ENCODE data around the gene CRYZL1.

The CRYZL1 gene

DNA sequence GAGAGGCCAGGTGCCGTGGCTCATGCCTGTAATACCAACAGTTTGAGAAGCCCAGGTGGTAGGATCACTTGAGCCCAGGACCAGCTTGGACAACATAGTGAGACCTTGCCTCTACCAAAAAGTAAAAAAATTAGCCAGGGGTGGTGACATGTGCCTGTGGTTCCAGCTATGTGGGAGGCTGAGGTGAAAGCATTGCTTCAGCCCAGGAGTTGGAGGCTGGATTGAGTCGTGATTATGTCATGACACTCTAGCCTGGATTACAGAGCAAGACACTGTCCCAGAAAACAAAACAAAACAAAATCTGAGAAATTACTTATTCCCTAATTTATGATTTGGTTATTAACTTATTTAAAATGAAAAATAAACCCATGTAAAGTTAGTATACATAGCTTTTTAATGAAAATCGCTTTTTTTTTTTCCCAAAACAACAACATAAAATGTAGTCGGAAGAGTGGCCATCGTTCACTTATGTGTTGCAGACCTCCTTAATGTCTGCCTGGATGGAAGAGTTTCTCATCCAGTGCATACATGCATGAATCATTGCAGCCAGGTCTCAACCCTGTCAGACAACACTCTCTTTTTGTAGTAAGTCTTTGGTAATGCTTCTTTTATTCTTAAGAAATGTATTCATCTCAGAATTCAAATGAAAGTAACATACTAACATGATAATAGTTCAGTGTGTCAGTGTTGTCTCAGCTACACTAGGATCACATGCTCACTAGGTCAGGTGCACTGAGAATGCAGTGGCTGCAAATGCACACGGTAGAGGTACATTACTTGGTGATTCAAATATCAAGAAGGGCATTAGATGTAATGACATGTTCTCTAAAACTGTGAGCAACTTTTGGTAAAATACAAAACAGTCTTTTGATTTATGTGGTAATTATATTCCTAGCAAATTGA lies 28.8 kb upstream of the CRYZL1 start:
- Mint-ChIP-seq H3K4me3 (no peak overlapping the region), H3K27ac (no peak overlapping the region), H3K27me3 (ENCODE audit: low read depth) (no peaks in the 10 kb centered on the region), H3K36me3 (ENCODE audit: low read depth) (no peaks in the 10 kb centered on the region), H3K4me1 (ENCODE audit: low read depth) (no peaks in the 10 kb centered on the region), H3K9me3 (no peaks in the 10 kb centered on the region)

DNA sequence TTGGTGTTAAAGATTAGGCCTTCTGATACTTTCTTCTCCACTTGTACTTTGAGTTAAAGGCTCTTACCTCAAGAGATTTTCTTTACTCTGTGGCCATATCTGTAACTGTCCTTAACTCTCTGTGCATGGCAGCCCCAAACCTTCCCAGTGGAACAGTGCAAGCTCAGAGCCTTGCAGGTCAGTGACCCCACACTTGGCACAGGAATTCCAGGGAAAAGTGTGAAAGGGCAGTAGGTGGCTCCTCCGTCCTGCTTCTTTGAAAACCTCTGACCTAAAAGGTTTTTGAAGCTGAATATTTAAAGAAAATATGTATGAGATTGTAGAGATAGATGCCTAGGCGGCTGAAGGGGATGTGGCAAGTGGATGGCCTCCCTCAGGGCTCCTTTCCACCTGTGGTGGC lies 27.1 kb upstream of the CRYZL1 start:
- no peak overlapping the region for H3K4me3 Mint-ChIP-seq
- H3K27ac Mint-ChIP-seq, result no peak overlapping the region
- no peaks in the 10 kb centered on the region for H3K27me3 Mint-ChIP-seq (ENCODE audit: low read depth)
- no peaks in the 10 kb centered on the region for H3K9me3 Mint-ChIP-seq
- H3K4me1 Mint-ChIP-seq (ENCODE audit: low read depth), result no peaks in the 10 kb centered on the region
- H3K36me3 Mint-ChIP-seq (ENCODE audit: low read depth), result no peaks in the 10 kb centered on the region

DNA sequence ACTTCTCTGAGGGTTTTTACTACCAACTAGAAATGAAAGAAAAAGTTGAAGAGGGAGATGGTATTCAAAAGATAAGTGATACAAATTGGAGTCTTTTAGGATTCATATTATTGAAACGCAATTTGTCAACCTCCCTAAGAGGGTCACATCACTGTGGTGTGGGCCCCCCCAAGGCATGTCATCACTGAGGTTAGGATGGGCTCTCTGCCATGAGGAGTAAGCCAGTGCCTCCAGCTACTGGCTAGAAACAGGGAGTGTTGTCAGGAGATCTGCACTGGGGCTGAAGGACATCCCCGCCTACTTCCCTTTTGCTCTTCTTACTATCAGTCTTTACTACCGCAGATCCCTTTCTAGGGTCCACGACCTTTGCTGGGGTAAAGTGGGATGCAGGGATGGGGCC lies 26.6 kb upstream of the CRYZL1 start:
- Mint-ChIP-seq H3K9me3 (no peaks in the 10 kb centered on the region), H3K36me3 (ENCODE audit: low read depth) (no peaks in the 10 kb centered on the region)

DNA sequence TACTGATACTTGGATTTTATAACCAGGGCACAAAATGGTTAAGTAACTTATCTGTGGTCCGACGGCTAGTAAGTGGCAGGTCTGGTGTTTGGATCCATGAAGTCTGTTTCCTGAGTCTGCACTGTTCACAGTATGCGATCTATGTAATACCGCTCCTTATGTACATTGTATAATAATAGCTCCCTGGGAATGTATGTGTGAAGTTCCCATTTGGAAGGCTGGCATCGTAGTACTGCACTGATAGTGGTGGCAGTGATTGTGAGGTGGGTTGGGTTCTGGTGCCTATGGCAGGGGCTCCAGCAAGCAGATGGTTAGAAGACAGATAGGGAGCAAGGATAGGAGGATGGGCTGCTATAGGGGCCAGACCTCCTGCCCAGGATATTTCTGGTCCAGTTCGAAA lies 26.1 kb upstream of the CRYZL1 start:
- Mint-ChIP-seq H3K4me1 (ENCODE audit: low read depth) (no peaks in the 10 kb centered on the region), H3K4me3 (no peak overlapping the region), H3K27ac (no peak overlapping the region), H3K27me3 (ENCODE audit: low read depth) (no peaks in the 10 kb centered on the region), H3K36me3 (ENCODE audit: low read depth) (no peaks in the 10 kb centered on the region), H3K9me3 (no peaks in the 10 kb centered on the region)

More for the DNA sequence above, 26.6 kb upstream of the CRYZL1 start:
- Mint-ChIP-seq H3K4me3 (no peak overlapping the region), H3K27ac (no peak overlapping the region), H3K27me3 (ENCODE audit: low read depth) (no peaks in the 10 kb centered on the region), H3K4me1 (ENCODE audit: low read depth) (no peaks in the 10 kb centered on the region)

DNA sequence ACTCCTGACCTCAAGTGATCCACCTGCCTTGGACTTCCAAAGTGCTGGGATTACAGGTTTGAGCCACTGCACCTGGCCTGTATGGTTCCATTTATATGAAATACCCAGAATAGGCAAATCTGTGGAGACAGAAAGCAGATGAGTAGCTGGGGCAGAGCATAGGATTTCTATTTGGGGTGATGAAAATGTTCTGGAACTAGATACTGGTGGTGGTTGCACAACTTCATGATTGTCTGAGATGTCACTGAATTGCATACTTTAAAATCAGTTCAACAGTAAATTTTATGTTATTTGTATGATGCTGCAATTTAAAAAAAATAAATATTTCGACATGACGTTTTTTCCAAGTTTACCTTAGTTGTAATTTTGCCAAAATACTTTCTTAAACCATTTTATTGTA lies 24.6 kb upstream of the CRYZL1 start:
- Mint-ChIP-seq H3K27me3 (ENCODE audit: low read depth) (peaks cover under 1% of the 10 kb centered on the region), H3K36me3 (ENCODE audit: low read depth) (no peaks in the 10 kb centered on the region), H3K27ac (no peak overlapping the region), H3K4me3 (no peak overlapping the region), H3K4me1 (ENCODE audit: low read depth) (no peaks in the 10 kb centered on the region), H3K9me3 (no peaks in the 10 kb centered on the region)

DNA sequence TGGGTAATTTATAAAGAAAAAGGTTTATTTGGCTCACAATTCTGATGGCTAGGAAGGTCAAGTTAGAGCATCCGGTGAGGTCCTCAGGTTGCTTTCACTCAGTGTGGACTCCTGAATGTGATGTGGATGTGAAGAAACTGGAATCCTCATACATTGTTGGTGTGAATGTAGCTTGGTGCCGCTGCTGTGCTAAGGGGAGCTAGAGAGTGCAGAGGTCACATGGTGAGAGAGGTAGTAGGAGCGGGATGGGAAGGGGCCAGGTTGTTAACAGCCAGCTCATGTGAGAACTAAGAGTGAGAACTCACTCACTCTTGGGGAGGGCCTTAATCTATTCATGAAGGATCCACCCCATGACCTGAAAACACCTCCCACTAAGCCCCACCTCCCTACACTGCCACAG lies 22.6 kb upstream of the CRYZL1 start:
- Mint-ChIP-seq H3K36me3 (ENCODE audit: low read depth) (no peaks in the 10 kb centered on the region), H3K27ac (no peak overlapping the region), H3K27me3 (ENCODE audit: low read depth) (peaks cover 6% of the 10 kb centered on the region)

DNA sequence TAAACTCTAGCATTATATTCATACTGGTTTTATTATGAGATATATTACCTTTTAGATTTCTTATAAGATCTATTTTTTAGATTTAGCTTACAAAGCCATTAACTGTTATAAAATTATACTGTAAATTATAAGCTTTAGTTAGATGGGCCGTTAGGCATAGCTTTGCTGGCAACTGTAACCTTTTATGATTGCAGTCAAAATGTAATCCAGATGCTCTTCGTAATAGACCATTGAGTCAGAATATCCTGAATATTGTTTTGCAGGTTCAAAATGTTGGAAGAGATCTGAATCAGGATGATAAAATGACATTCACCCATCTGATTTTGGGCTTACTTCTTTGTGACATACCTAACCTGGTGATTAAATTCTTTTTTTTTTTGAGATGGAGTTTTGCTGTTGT lies 21.7 kb upstream of the CRYZL1 start:
- Mint-ChIP-seq H3K27ac (no peak overlapping the region), H3K36me3 (ENCODE audit: low read depth) (no peaks in the 10 kb centered on the region), H3K9me3 (no peaks in the 10 kb centered on the region), H3K27me3 (ENCODE audit: low read depth) (peaks cover 10% of the 10 kb centered on the region), H3K4me1 (ENCODE audit: low read depth) (no peaks in the 10 kb centered on the region), H3K4me3 (no peak overlapping the region)

More for the DNA sequence above, 22.6 kb upstream of the CRYZL1 start:
- Mint-ChIP-seq H3K4me3 (no peak overlapping the region), H3K4me1 (ENCODE audit: low read depth) (no peaks in the 10 kb centered on the region), H3K9me3 (no peaks in the 10 kb centered on the region)

DNA sequence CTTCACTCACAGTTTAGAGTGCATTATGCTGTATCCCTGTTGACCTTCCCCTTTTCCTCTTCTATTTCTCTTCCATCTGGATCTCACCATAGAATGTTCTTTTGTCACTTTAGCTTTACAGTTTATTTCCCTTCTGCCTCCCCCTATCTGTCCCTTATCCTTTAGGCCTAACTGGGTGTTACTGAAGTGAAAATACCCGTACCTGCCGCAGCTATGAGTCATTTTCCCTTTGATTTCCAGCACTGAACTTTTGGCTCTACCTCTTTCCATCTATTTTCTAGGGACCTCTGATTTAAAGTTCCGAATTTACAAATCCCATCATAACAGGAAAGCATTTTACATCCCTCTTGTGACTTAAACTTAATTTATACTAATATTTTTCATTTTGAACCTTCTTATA lies 20.5 kb upstream of the CRYZL1 start:
- H3K4me1 Mint-ChIP-seq (ENCODE audit: low read depth), result no peaks in the 10 kb centered on the region
- no peak overlapping the region for H3K4me3 Mint-ChIP-seq
- peaks cover 10% of the 10 kb centered on the region for H3K27me3 Mint-ChIP-seq (ENCODE audit: low read depth)
- H3K27ac Mint-ChIP-seq, result no peak overlapping the region
- no peaks in the 10 kb centered on the region for H3K9me3 Mint-ChIP-seq
- no peaks in the 10 kb centered on the region for H3K36me3 Mint-ChIP-seq (ENCODE audit: low read depth)

DNA sequence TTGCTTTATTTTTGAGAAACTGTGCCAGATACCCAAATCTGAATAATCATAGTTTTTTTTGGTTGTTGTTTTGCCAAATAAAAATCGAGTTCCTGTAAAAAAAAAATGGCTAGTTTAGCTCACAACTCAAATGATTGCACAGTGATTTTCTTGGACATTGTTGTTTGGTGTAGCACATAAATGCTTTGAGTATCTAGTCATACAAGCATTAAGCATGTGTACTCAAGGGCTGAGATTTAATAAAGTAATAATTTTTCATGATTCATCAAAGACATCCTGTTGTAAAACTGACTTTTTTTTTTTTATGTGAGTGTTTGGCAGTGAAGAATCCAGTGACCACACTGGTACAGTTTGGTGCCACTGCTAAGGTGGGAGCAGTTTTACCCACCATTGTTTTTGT lies 19.6 kb upstream of the CRYZL1 start:
- Mint-ChIP-seq H3K9me3 (no peaks in the 10 kb centered on the region), H3K27me3 (ENCODE audit: low read depth) (peaks cover 10% of the 10 kb centered on the region), H3K36me3 (ENCODE audit: low read depth) (no peaks in the 10 kb centered on the region), H3K4me3 (no peak overlapping the region), H3K27ac (no peak overlapping the region), H3K4me1 (ENCODE audit: low read depth) (no peaks in the 10 kb centered on the region)

DNA sequence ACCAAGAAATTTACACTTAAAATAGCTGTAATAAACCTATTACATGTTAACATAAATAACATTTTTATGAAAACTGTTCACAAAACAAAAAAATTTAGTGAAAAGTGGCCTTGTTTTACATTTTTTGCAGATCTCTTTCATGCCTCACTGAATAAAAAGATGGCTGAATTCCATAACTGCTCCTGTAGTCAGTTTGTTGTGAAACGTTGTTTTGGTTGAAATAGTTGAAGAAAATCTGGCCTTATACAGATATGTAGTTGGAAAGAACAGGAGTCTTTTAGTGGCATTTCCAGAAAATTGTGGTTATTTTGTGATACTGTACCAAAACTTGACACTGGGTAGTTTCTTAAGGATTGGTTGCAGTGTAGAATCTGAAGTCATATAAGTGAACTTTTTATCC lies 18.9 kb upstream of the CRYZL1 start:
- H3K36me3 Mint-ChIP-seq (ENCODE audit: low read depth), result no peaks in the 10 kb centered on the region
- no peaks in the 10 kb centered on the region for H3K9me3 Mint-ChIP-seq
- H3K4me1 Mint-ChIP-seq (ENCODE audit: low read depth), result no peaks in the 10 kb centered on the region
- H3K4me3 Mint-ChIP-seq, result no peak overlapping the region
- no peak overlapping the region for H3K27ac Mint-ChIP-seq
- H3K27me3 Mint-ChIP-seq (ENCODE audit: low read depth), result peaks cover 10% of the 10 kb centered on the region

DNA sequence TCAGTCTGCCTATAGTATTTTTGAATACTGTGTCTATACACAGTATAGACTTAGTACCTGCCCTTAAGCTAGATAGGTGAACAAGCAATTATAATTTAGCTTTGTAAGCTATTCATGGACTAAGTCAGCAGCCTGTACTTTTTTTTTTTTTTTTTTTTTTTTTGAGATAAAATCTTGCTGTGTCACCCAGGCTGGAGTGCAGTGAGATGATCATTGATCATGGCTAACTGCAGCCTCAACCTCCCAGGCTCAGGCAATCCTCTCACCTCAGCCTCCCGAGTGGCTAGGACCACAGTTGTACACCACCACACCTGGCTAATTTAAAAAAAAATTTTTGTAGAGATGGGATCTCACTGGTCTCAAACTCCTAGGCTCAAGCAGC lies 18.0 kb upstream of the CRYZL1 start:
- Mint-ChIP-seq H3K27me3 (ENCODE audit: low read depth) (peaks cover 10% of the 10 kb centered on the region), H3K4me3 (no peak overlapping the region), H3K4me1 (ENCODE audit: low read depth) (no peaks in the 10 kb centered on the region), H3K36me3 (ENCODE audit: low read depth) (no peaks in the 10 kb centered on the region), H3K27ac (no peak overlapping the region), H3K9me3 (no peaks in the 10 kb centered on the region)

DNA sequence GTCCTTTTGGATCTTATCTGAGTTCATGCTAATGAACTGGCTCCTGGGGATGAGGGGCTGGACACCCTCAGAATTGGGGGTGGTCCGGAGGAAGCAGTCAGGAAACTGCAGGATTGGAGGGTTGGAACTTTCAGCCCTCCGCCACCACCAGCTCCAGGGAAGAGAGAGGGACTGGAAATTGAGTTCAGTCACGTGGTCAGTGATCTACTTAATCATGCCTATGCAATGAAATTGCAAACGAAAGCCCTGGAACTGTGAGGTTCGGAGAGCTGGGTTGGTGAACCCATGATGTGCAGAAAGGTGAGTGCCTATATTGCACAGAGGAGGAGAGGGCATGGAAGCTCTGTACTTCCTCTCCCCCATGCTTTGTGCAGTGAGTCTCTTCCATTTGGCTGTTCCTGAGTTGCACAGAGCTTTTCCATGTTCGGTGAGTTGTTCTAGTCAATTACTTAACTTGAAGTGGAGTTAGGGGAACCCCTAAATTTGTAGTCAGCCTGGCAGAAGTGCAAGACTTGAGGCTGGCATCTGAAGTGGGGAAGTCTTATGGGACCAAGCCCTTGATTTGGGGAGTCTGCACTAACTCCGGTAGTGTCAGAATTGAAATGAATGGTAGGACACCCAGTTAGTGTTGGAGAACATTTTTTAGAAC lies 17.5 kb upstream of the CRYZL1 start:
- H3K36me3 Mint-ChIP-seq (ENCODE audit: low read depth), result no peaks in the 10 kb centered on the region
- peaks cover 10% of the 10 kb centered on the region for H3K27me3 Mint-ChIP-seq (ENCODE audit: low read depth)
- no peaks in the 10 kb centered on the region for H3K9me3 Mint-ChIP-seq
- no peak overlapping the region for H3K27ac Mint-ChIP-seq
- H3K4me1 Mint-ChIP-seq (ENCODE audit: low read depth), result no peaks in the 10 kb centered on the region
- no peak overlapping the region for H3K4me3 Mint-ChIP-seq

DNA sequence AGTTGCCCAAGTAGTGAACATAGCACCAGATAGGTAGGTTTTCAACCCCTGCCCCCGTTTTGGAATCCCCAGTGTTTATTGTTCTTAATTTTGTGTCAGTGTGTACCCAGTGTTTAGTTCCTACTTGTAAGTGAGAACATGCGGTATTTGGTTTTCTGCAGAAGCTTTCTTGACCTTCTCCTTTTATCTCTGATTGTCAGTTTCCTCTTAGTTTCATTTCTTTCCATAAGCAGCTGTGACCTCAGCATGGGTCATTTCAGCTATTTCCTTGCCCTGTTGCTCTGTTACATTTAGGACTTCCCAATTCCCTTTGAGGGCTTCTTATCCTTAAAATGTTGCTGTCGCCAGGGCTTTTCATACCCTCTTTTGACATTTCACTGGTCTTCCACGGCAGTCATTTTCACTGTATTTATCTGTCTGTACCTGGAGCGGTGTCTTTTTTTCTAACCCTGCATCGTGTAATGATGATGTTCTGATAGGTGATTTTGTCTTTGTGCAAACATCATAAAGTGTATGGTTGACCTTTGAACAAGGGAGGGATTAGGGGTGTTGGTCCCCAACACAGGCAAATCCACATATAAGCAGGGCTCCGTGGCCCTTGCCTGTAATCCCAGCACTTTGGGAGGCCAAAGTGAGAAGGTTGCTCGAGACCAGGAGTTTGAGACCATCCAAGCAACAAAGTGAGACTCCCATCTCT lies 15.7 kb upstream of the CRYZL1 start:
- no peaks in the 10 kb centered on the region for H3K9me3 Mint-ChIP-seq
- H3K4me1 Mint-ChIP-seq (ENCODE audit: low read depth), result no peaks in the 10 kb centered on the region
- peaks cover 13% of the 10 kb centered on the region for H3K27me3 Mint-ChIP-seq (ENCODE audit: low read depth)
- no peaks in the 10 kb centered on the region for H3K36me3 Mint-ChIP-seq (ENCODE audit: low read depth)
- H3K4me3 Mint-ChIP-seq, result no peak overlapping the region
- H3K27ac Mint-ChIP-seq, result no peak overlapping the region

DNA sequence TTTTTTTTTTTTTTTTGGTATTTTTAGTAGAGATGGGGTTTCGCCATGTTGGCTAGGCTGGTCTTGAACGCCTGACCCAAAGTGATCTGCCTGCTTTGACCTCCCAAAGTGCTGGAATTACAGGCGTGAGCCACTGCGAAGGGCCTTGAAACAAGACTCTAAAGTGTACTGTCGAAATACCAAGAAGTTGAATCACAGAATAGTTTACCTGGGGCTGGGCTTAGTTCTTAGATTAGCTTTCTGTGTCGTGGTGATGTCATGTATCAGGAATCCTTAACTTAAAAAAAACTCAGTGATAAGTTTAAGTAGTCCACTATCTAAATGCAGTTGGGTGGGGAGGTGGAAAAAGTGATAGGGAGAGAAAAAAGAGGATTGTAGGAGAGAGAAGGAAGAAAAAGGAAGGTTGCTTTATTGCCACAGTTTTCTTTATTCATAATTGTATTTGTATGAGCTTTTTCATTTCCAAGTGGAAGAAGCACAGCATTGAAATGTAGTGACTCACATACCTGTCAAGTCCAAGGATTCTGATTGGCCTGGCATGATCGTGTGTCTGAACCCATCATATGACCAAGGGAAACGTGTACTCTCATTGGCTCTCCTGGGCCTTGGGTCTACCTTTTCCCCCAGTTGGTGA lies 14.2 kb upstream of the CRYZL1 start:
- H3K36me3 Mint-ChIP-seq (ENCODE audit: low read depth), result no peaks in the 10 kb centered on the region
- H3K27me3 Mint-ChIP-seq (ENCODE audit: low read depth), result peaks cover 15% of the 10 kb centered on the region
- H3K27ac Mint-ChIP-seq, result no peak overlapping the region
- H3K4me1 Mint-ChIP-seq (ENCODE audit: low read depth), result no peaks in the 10 kb centered on the region
- H3K4me3 Mint-ChIP-seq, result no peak overlapping the region
- H3K9me3 Mint-ChIP-seq, result no peaks in the 10 kb centered on the region

All from T-helper 1 cell treated with Interleukin-12 subunit alpha and Interleukin-12 subunit beta and Interleukin-4 antibody, amounts not matched to agents 30 μg/mL and 1 μg/mL, for 36 hours (primary cell).